SK-N-SH (cell line): ENCODE data around the gene CCDC187. TPM values are rescaled to one million over a fixed set of nuclear protein-coding genes. Genes with fewer than 3 reads are reported as not detected.

Experiments
- CTCF ChIA-PET: fragments of 300-600, 350-600 bp; formaldehyde crosslinking; extraction: SDS; loops from one replicate; lab custom pipeline; 2021; lab: Yijun Ruan, JAX
- POLR2A ChIA-PET: fragments of 350-600 bp; sonication (Branson Sonifier 250); formaldehyde crosslinking; extraction: SDS; loops from one replicate; lab custom pipeline; 2020; ENCODE audit warnings: antibody characterized with exemption, inconsistent platforms; lab: Yijun Ruan, JAX
- DNase-seq: peaks from one replicate; pipeline ENCODE4 v3.0.0; 2012
- H2AFZ ChIP-seq: fragments of 200-600 bp; sonication (generic); 2 replicates; pipeline ENCODE4 v1.8.1; 2016; ENCODE audit warnings: antibody characterized with exemption, mild to moderate bottlenecking, low read depth
- H3F3A ChIP-seq: fragments of 200-600 bp; sonication (generic); replicated peaks from 2 replicates; pipeline ENCODE3; 2016; ENCODE audit warnings: antibody characterized with exemption, mild to moderate bottlenecking; ENCODE audit not compliant: insufficient read depth
- H3K27ac ChIP-seq, 2 experiments: fragments of 200-500 bp in 1 of 2; fragments of 200-600 bp in 1 of 2; sonication (Bioruptor generic) in 1 of 2; sonication (generic), shearing (Covaris generic) in 1 of 2; 2 replicates each; pipeline versions ENCODE4 v1.5.1 to v1.6.1; 2014 to 2016; ENCODE audit warnings: low read depth in 2 of 2, inconsistent platforms in 1 of 2, low read length in 1 of 2, mild to moderate bottlenecking in 1 of 2, mixed read lengths in 1 of 2
- H3K27me3 ChIP-seq: fragments of 200-600 bp; sonication (generic), shearing (Covaris generic); 2 replicates; pipeline ENCODE4 v1.6.1; 2016; ENCODE audit warnings: mixed run types; ENCODE audit not compliant: insufficient read depth
- H3K36me3 ChIP-seq, 2 experiments: fragments of 200-500 bp in 1 of 2; fragments of 200-600 bp in 1 of 2; sonication (Bioruptor generic) in 1 of 2; sonication (generic) in 1 of 2; replicated peaks in 1 of 2; 2 replicates each; pipeline versions ENCODE3 to v1.5.1; 2014 to 2016; ENCODE audit warnings: low read length in 1 of 2, mild to moderate bottlenecking in 1 of 2; ENCODE audit not compliant: insufficient read depth in 2 of 2, control insufficient read depth in 1 of 2
- H3K4me1 ChIP-seq, 2 experiments: fragments of 200-500 bp in 1 of 2; fragments of 200-600 bp in 1 of 2; sonication (Bioruptor generic) in 1 of 2; sonication (generic), shearing (Covaris generic) in 1 of 2; 2 replicates each; pipeline versions ENCODE4 v1.5.1 to v1.6.1; 2014 to 2016; ENCODE audit warnings: low read depth in 1 of 2, low read length in 1 of 2, mixed run types in 1 of 2; ENCODE audit not compliant: insufficient read depth in 2 of 2, control insufficient read depth in 1 of 2
- H3K4me2 ChIP-seq: fragments of 200-600 bp; sonication (generic), shearing (Covaris generic); 2 replicates; pipeline ENCODE4 v1.6.1; 2017; ENCODE audit warnings: mixed run types
- H3K4me3 ChIP-seq, 2 experiments: fragments of 200-500 bp in 1 of 2; fragments of 200-600 bp in 1 of 2; sonication (Bioruptor generic) in 1 of 2; sonication (generic), shearing (Covaris generic) in 1 of 2; 2 replicates each; pipeline versions ENCODE4 v1.5.1 to v1.8.1; 2014 to 2016; ENCODE audit warnings: low read depth in 2 of 2, inconsistent platforms in 1 of 2, low read length in 1 of 2, mild to moderate bottlenecking in 1 of 2, mixed read lengths in 1 of 2, moderate library complexity in 1 of 2
- H3K79me2 ChIP-seq: fragments of 200-600 bp; sonication (generic); 2 replicates; pipeline ENCODE4 v1.8.1; 2017; ENCODE audit warnings: mild to moderate bottlenecking; ENCODE audit not compliant: insufficient read depth
- H3K9ac ChIP-seq: fragments of 200-600 bp; sonication (generic); 2 replicates; pipeline ENCODE4 v1.6.1; 2017; ENCODE audit warnings: mixed run types
- H3K9me2 ChIP-seq: fragments of 200-600 bp; sonication (generic); 2 replicates; pipeline ENCODE4 v1.6.1; 2017; ENCODE audit warnings: mixed run types
- H3K9me3 ChIP-seq: fragments of 200-600 bp; sonication (generic); 2 replicates; pipeline ENCODE4 v1.6.1; 2017; ENCODE audit warnings: mixed run types, mild to moderate bottlenecking, moderate library complexity
- H4K20me1 ChIP-seq: fragments of 200-600 bp; sonication (generic); 2 replicates; pipeline ENCODE4 v1.6.1; 2017; ENCODE audit warnings: mild to moderate bottlenecking, mixed run types; ENCODE audit not compliant: insufficient read depth
- ELF1 ChIP-seq: IDR thresholded peaks from 2 replicates; pipeline ENCODE4 v1.4.0; 2012
- FOXJ3 ChIP-seq: sonication (generic); formaldehyde crosslinking; IDR thresholded peaks from 2 replicates; pipeline ENCODE4 v1.5.1; 2020; ENCODE audit warnings: mild to moderate bottlenecking, missing genetic modification reagents
- GATA2 ChIP-seq: sonication (generic); formaldehyde crosslinking; IDR thresholded peaks from 2 replicates; pipeline ENCODE4 v1.5.0; 2020; ENCODE audit warnings: mild to moderate bottlenecking, missing genetic modification reagents
- IRF3 ChIP-seq: fragments of 150-350 bp; IDR thresholded peaks from 2 replicates; pipeline ENCODE4 v1.6.1; 2016; ENCODE audit warnings: mild to moderate bottlenecking, low read depth, low read length
- MXI1 ChIP-seq: IDR thresholded peaks from 2 replicates; pipeline ENCODE4 v1.6.1; 2012; ENCODE audit warnings: mild to moderate bottlenecking, low read depth, low read length, improper control_type of control experiment
- PBX3 ChIP-seq: IDR thresholded peaks from 2 replicates; pipeline ENCODE4; 2012
- USF2 ChIP-seq: fragments of 150-350 bp; IDR thresholded peaks from 2 replicates; pipeline ENCODE4 v1.6.1; 2017; ENCODE audit warnings: antibody characterized with exemption, low read length, low read depth, borderline replicate concordance
- YY1 ChIP-seq: IDR thresholded peaks from 2 replicates; pipeline ENCODE4 v1.4.0; 2012; ENCODE audit warnings: low read depth, mild to moderate bottlenecking
- WGBS: methylation state at CpG from one replicate; pipeline ENCODE4 v1.1.6; 2017; ENCODE audit warnings: low lambda C conversion rate; 5-methylcytosine and 5-hydroxymethylcytosine counted together
- polyA plus RNA-seq, 3 experiments: library from polyadenylated mRNA; depleted of rRNA; stranded (reverse); fragments of >200 nt; gene quantifications; 2 replicates each; pipeline ENCODE4 v1.2.3, GENCODE V29; 2012
- TF ChIP-seq, protein P1 (sequence below): fragments of 200-600 bp; sonication (generic); IDR thresholded peaks from 2 replicates; pipeline ENCODE4 v1.6.1; 2017; ENCODE audit warnings: antibody characterized with exemption, mild to moderate bottlenecking, moderate library complexity

The CCDC187 gene
- polyA plus RNA-seq, 1 of the 3 experiments (the other 2 are of a cell fraction): not detected

- TF ChIP-seq MXI1: no peak
- no peak for TF ChIP-seq GATA2 (CRISPR knock-in tag)
- no peak for TF ChIP-seq FOXJ3
- no peak for TF ChIP-seq USF2
- no peak for TF ChIP-seq IRF3
- no peak for TF ChIP-seq YY1
- no peak for TF ChIP-seq ELF1
- no peak for TF ChIP-seq PBX3
- TF ChIP-seq, protein P1, sequence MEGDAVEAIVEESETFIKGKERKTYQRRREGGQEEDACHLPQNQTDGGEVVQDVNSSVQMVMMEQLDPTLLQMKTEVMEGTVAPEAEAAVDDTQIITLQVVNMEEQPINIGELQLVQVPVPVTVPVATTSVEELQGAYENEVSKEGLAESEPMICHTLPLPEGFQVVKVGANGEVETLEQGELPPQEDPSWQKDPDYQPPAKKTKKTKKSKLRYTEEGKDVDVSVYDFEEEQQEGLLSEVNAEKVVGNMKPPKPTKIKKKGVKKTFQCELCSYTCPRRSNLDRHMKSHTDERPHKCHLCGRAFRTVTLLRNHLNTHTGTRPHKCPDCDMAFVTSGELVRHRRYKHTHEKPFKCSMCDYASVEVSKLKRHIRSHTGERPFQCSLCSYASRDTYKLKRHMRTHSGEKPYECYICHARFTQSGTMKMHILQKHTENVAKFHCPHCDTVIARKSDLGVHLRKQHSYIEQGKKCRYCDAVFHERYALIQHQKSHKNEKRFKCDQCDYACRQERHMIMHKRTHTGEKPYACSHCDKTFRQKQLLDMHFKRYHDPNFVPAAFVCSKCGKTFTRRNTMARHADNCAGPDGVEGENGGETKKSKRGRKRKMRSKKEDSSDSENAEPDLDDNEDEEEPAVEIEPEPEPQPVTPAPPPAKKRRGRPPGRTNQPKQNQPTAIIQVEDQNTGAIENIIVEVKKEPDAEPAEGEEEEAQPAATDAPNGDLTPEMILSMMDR: no peak
- no peak for DNase-seq
- Histone ChIP-seq H3K27me3 (peaks cover 44% of the 10 kb centered on the region), H3K4me3 (no peak overlapping the region), H3K4me1 (peaks cover 0 to under 1% of the 10 kb centered on the region in 2 experiments; a peak in 1 of 4 replicates), H3K27ac (no peak overlapping the region), H3K79me2 (no peaks in the 10 kb centered on the region), H3K9me2 (no peaks in the 10 kb centered on the region), H3K9ac (no peak overlapping the region), H2AFZ (no peak overlapping the region), H3K36me3 (no peaks in the 10 kb centered on the region), H3K9me3 (no peaks in the 10 kb centered on the region), H3F3A (no peaks in the 10 kb centered on the region), H3K4me2 (no peak overlapping the region), H4K20me1 (no peaks in the 10 kb centered on the region)
- WGBS: 43% methylated on average over 2 of the region's 9 CpGs
- ChIA-PET CTCF (interaction anchor here (0.6 to 3.6 kb wide), 7 partner anchors 10 to 481 kb away, joined by 3 to 14 read pairs (median 4); no protein-coding TSS in a partner anchor), POLR2A (interaction anchor here (1.3 kb wide), 1 partner anchor 11 kb away, joined by 4 read pairs; no protein-coding TSS in a partner anchor)
Observed at GRCh38 chr9:136278221-136278620, 25.7 kb downstream of the CCDC187 start.

GRCh38 chr9:136277746-136278145 lies 26.1 kb downstream of the CCDC187 start:
- POLR2A ChIA-PET: no interaction called here
- no peaks in the 10 kb centered on the region for H3K9me3 ChIP-seq
- H3K4me2 ChIP-seq: no peak overlapping the region
- H3K79me2 ChIP-seq: no peaks in the 10 kb centered on the region
- CTCF ChIA-PET: interaction anchor here (0.6 to 3.6 kb wide), 8 partner anchors 10 to 480 kb away, joined by 3 to 14 read pairs (median 4); no protein-coding TSS in a partner anchor
- H3K27me3 ChIP-seq: peaks cover 46% of the 10 kb centered on the region
- H3K9ac ChIP-seq: no peak overlapping the region
- WGBS: 35% methylated on average over 7 of the region's 14 CpGs
- TF ChIP-seq, protein P1: 0 out of 2 replicates have a peak, but pooled peaks have one; percentile 12
- TF ChIP-seq PBX3: no peak
- no peaks in the 10 kb centered on the region; a peak in 1 of 4 replicates for H3K4me1 ChIP-seq
- H3K4me3 ChIP-seq: no peak overlapping the region
- H3F3A ChIP-seq: no peaks in the 10 kb centered on the region
- DNase-seq: no peak
- H3K9me2 ChIP-seq: no peaks in the 10 kb centered on the region
- no peaks in the 10 kb centered on the region for H3K36me3 ChIP-seq
- no peak overlapping the region for H2AFZ ChIP-seq
- H4K20me1 ChIP-seq: no peaks in the 10 kb centered on the region
- H3K27ac ChIP-seq: no peak overlapping the region
